Frontal cortex (tissue), 4 donors: ENCODE results near the gene CELA2A. TPM values are rescaled to one million over a fixed set of nuclear protein-coding genes. Genes with fewer than 3 reads are reported as not detected.
"Not testable (repeated sequence)": the region's sequence is repeated elsewhere in the genome, so short reads cannot be mapped to it uniquely, and the experiment has no call there.

Experiments
- DNase-seq, 2 donors: peaks; one replicate each; pipeline ENCODE4 v3.0.0; 2012; ENCODE audit warnings: low spot score in 2 of 2
- FAIRE-seq: peaks from 2 replicates; lab custom pipeline; 2012; peaks lifted over from hg19 to GRCh38; lab: Jason Lieb, UNC
- total RNA-seq: library from RNA; depleted of rRNA; stranded (reverse); fragments of >200 nt; gene quantifications from one replicate; pipeline ENCODE4 v1.2.3, GENCODE V29; 2014
- donor health status: control.
- donor health status: control.
- donor health status: control.

The CELA2A gene
- total RNA-seq, 1 donor from 2014 or later: not detected

GRCh38 chr1:15463064-15463800, 6.7 kb downstream of the CELA2A start:
- not testable (repeated sequence) for DNase-seq, FAIRE-seq

- FAIRE-seq, DNase-seq: not testable (repeated sequence)
Observed at GRCh38 chr1:15463926-15464322, 7.4 kb downstream of the CELA2A start.

GRCh38 chr1:15465674-15466073, 9.1 kb downstream of the CELA2A start:
- DNase-seq (no peak), FAIRE-seq (no peak)

- not testable (repeated sequence) for FAIRE-seq, DNase-seq
Observed at GRCh38 chr1:15466955-15467625, 10.6 kb downstream of the CELA2A start.

- DNase-seq: no peak
- FAIRE-seq: no peak
Observed at GRCh38 chr1:15468145-15468544, 11.6 kb downstream of the CELA2A start.

- DNase-seq (no peak), FAIRE-seq (no peak)
Observed at GRCh38 chr1:15469361-15469760, 12.8 kb downstream of the CELA2A start.

GRCh38 chr1:15469821-15470448, 13.4 kb downstream of the CELA2A start:
- not testable (repeated sequence) for DNase-seq, FAIRE-seq

- not testable (repeated sequence) for FAIRE-seq, DNase-seq
Observed at GRCh38 chr1:15471067-15471466, 14.5 kb downstream of the CELA2A start.

- not testable (repeated sequence) for DNase-seq, FAIRE-seq
Observed at GRCh38 chr1:15471723-15472122, 15.2 kb downstream of the CELA2A start.

- DNase-seq: no peak
- no peak for FAIRE-seq
Observed at GRCh38 chr1:15472587-15472986, 16.1 kb downstream of the CELA2A start.

GRCh38 chr1:15475752-15476314, 19.3 kb downstream of the CELA2A start, which contains the start of gene CELA2B:
TSS of gene CELA2B (plus strand) at chr1:15476104. CDS start at chr1:15476126, 22 bp downstream.
- no peak for FAIRE-seq
- DNase-seq: no peak

- FAIRE-seq: no peak
- no peak for DNase-seq
Observed at GRCh38 chr1:15476927-15477326, 20.4 kb downstream of the CELA2A start.

- FAIRE-seq: no peak
- no peak for DNase-seq
Observed at GRCh38 chr1:15477646-15478212, 21.2 kb downstream of the CELA2A start.

- FAIRE-seq: no peak
- DNase-seq: no peak
Observed at GRCh38 chr1:15479654-15480347, 23.3 kb downstream of the CELA2A start.

- not testable (repeated sequence) for DNase-seq, FAIRE-seq
Observed at GRCh38 chr1:15482455-15482854, 25.9 kb downstream of the CELA2A start.

- FAIRE-seq, DNase-seq: not testable (repeated sequence)
Observed at GRCh38 chr1:15482983-15483543, 26.5 kb downstream of the CELA2A start.

- FAIRE-seq (no peak), DNase-seq (no peak)
Observed at GRCh38 chr1:15483971-15484370, 27.4 kb downstream of the CELA2A start.

GRCh38 chr1:15484443-15484842, 27.9 kb downstream of the CELA2A start:
- FAIRE-seq, DNase-seq: not testable (repeated sequence)

GRCh38 chr1:15485636-15486035, 29.1 kb downstream of the CELA2A start:
- DNase-seq: no peak
- no peak for FAIRE-seq
